K562 (cell line): ENCODE measurements around the gene RTBDN. TPM values are rescaled to one million over a fixed set of nuclear protein-coding genes. Genes with fewer than 3 reads are reported as not detected.

Source experiments
- ASH1L ChIP-seq: fragments of 450-650 bp; IDR thresholded peaks from 2 replicates; pipeline ENCODE4 v1.6.1; 2018; ENCODE audit warnings: borderline replicate concordance, mild to moderate bottlenecking, low read depth; ENCODE audit not compliant: partially characterized antibody
- DACH1 ChIP-seq: fragments of 450-650 bp; IDR thresholded peaks from 2 replicates; pipeline ENCODE4 v1.6.1; 2018; ENCODE audit not compliant: partially characterized antibody
- ETV6 ChIP-seq, 3 experiments: fragments of 150-350 bp in 1 of 3; sonication (generic) in 1 of 3; formaldehyde crosslinking in 1 of 3; IDR thresholded peaks; 2 replicates each; pipeline versions ENCODE4 v1.6.1 to v1.8.0; 2014 to 2022; ENCODE audit warnings: borderline replicate concordance in 2 of 3, low read depth in 2 of 3, antibody characterized with exemption in 1 of 3, low read length in 1 of 3, mild to moderate bottlenecking in 1 of 3, missing genetic modification reagents in 1 of 3
- NFXL1 ChIP-seq: fragments of 450-650 bp; formaldehyde crosslinking; IDR thresholded peaks from 2 replicates; pipeline ENCODE4 v1.4.0; 2021; ENCODE audit warnings: mild to moderate bottlenecking
- PHF20 ChIP-seq: fragments of 450-650 bp; IDR thresholded peaks from 2 replicates; pipeline ENCODE4 v1.6.1; 2018; ENCODE audit not compliant: partially characterized antibody
- POLR2A ChIP-seq: fragments of 450-650 bp; conservative IDR thresholded peaks from 2 replicates; pipeline ENCODE4 v1.6.1; 2016
- POLR2B ChIP-seq: fragments of 450-650 bp; IDR thresholded peaks from 2 replicates; pipeline ENCODE4 v1.6.1; 2018; ENCODE audit warnings: low read depth; ENCODE audit not compliant: partially characterized antibody
- PREB ChIP-seq: sonication (generic); formaldehyde crosslinking; IDR thresholded peaks from 2 replicates; pipeline ENCODE4 v1.8.1; 2023; ENCODE audit warnings: mild to moderate bottlenecking, missing genetic modification reagents
- TAF9B ChIP-seq: fragments of 450-650 bp; IDR thresholded peaks from 2 replicates; pipeline ENCODE4 v1.6.1; 2018; ENCODE audit warnings: mild to moderate bottlenecking; ENCODE audit not compliant: partially characterized antibody
- TRIM24 ChIP-seq, 2 experiments: fragments of 450-650 bp; IDR thresholded peaks; 2 replicates each; pipeline ENCODE4 v1.6.1; 2016
- XRCC3 ChIP-seq: fragments of 450-650 bp; IDR thresholded peaks from 2 replicates; pipeline ENCODE4 v1.6.1; 2017; ENCODE audit warnings: mild to moderate bottlenecking, moderate library complexity
- ZNF407 ChIP-seq: fragments of 450-650 bp; IDR thresholded peaks from 2 replicates; pipeline ENCODE4 v1.6.1; 2016; ENCODE audit warnings: low read depth
- ZNF41 ChIP-seq: fragments of 250-450 bp; sonication (Bioruptor Pico); conservative IDR thresholded peaks from 2 replicates; pipeline ENCODE4 v1.4.0; 2020; ENCODE audit warnings: mild to moderate bottlenecking
- ZNF436 ChIP-seq: fragments of 250-450, 450-650 bp; sonication (Bioruptor Pico); formaldehyde crosslinking; IDR thresholded peaks from 2 replicates; pipeline ENCODE4 v1.7.0; 2020; ENCODE audit warnings: mild to moderate bottlenecking
- ZNF586 ChIP-seq: fragments of 450-650 bp; formaldehyde crosslinking; conservative IDR thresholded peaks from 2 replicates; pipeline ENCODE4 v1.4.0; 2020; ENCODE audit warnings: mild to moderate bottlenecking, moderate library complexity
- ZNF785 ChIP-seq: fragments of 250-450 bp; sonication (Bioruptor Pico); IDR thresholded peaks from 2 replicates; pipeline ENCODE4 v1.4.0; 2020; ENCODE audit warnings: mild to moderate bottlenecking
- polyA plus RNA-seq, 8 experiments: library from polyadenylated mRNA; depleted of rRNA in 4 of 8; stranded (reverse) in 5 of 8; unstranded in 3 of 8; fragments of >200 nt; fragmentation: Nextera tagmentation in 2 of 8; fragmentation: Illumina TruSeq in 1 of 8; extraction: Ambion mirVana in 2 of 8; extraction: Trizol in 1 of 8; gene quantifications; 2 replicates each; pipeline versions ENCODE4 v1.2.1 to v1.2.3, GENCODE V29; 2011 to 2014; ENCODE audit warnings: inconsistent platforms in 1 of 8, missing spikeins in 1 of 8
- total RNA-seq, 7 experiments: library from RNA; depleted of rRNA in 6 of 7; stranded (reverse); fragments of >200 nt in 6 of 7; fragmentation: Illumina TruSeq in 2 of 7; extraction: Trizol in 2 of 7; gene quantifications; 2 replicates each; pipeline versions ENCODE4 v1.2.1 to v1.2.3, GENCODE V29; 2011 to 2021; ENCODE audit warnings: low replicate concordance in 1 of 7
- TF ChIP-seq, protein P1 (sequence below): fragments of 450-650 bp; formaldehyde crosslinking; IDR thresholded peaks from 2 replicates; pipeline ENCODE4 v1.4.0; 2020; ENCODE audit warnings: mild to moderate bottlenecking, moderate library complexity

The RTBDN gene
- total and polyA plus RNA-seq, 9 of the 15 experiments (the other 6 are each of a cell fraction or from before 2014, with no cell fraction given), result 0.20 to 2.3 (median 0.72) TPM; not detected in 1

- TF ChIP-seq ZNF407, result no peak
- no peak for TF ChIP-seq ZNF41 (CRISPR knock-in tag)
- peak; percentile 59 for TF ChIP-seq POLR2A
- no peak for TF ChIP-seq ZNF436 (CRISPR knock-in tag)
- TF ChIP-seq ETV6 (IDR thresholded peaks at IDR 0.05; ENCODE audit: borderline replicate concordance in 1 of 2, low read depth in 2 of 2, low read length in 1 of 2), result no peak
- TF ChIP-seq ETV6 (CRISPR knock-in tag; IDR thresholded peaks at IDR 0.05; ENCODE audit: borderline replicate concordance), result no peak
- peak; percentile 38 for TF ChIP-seq PHF20
- no peak for TF ChIP-seq ZNF785 (CRISPR knock-in tag)
- no peak for TF ChIP-seq ZNF586 (CRISPR knock-in tag)
- TF ChIP-seq NFXL1, result no peak
- no peak for TF ChIP-seq DACH1
- TF ChIP-seq POLR2B, result no peak
- TF ChIP-seq XRCC3, result no peak
- TF ChIP-seq TRIM24 (IDR thresholded peaks at IDR 0.05), result no peak
- TF ChIP-seq, protein P1, sequence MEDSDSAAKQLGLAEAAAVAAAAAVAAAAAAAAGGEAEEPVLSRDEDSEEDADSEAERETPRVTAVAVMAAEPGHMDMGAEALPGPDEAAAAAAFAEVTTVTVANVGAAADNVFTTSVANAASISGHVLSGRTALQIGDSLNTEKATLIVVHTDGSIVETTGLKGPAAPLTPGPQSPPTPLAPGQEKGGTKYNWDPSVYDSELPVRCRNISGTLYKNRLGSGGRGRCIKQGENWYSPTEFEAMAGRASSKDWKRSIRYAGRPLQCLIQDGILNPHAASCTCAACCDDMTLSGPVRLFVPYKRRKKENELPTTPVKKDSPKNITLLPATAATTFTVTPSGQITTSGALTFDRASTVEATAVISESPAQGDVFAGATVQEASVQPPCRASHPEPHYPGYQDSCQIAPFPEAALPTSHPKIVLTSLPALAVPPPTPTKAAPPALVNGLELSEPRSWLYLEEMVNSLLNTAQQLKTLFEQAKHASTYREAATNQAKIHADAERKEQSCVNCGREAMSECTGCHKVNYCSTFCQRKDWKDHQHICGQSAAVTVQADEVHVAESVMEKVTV, result no peak
- TF ChIP-seq ASH1L, result no peak
- TF ChIP-seq TAF9B, result no peak
- no peak for TF ChIP-seq PREB (CRISPR knock-in tag)
Observed at GRCh38 chr19:12867120-12868099, 33.0 kb upstream of the RTBDN start (continued).
